Prostate gland (tissue), 2 donors: ENCODE results near the gene SCGN. TPM values are rescaled to one million over a fixed set of nuclear protein-coding genes. Genes with fewer than 3 reads are reported as not detected.
"Not testable (repeated sequence)": the region's sequence is repeated elsewhere in the genome, so short reads cannot be mapped to it uniquely, and the experiment has no call there.

Experiments
- DNase-seq: peaks from one replicate; pipeline ENCODE4 v3.0.0-alpha.2; 2019; ENCODE audit warnings: low spot score
- H3K27ac ChIP-seq, 2 donors: fragments of 200-600 bp; sonication (generic); 2 replicates each; pipeline ENCODE4 v1.5.1; 2017 to 2019
- H3K27me3 ChIP-seq: fragments of 200-600 bp; sonication (generic); replicated peaks from 2 replicates; pipeline ENCODE4 v1.5.1; 2019; ENCODE audit not compliant: insufficient read depth
- H3K36me3 ChIP-seq, 2 donors: fragments of 200-600 bp; sonication (generic); 1 replicate in 1 of 2; 2 replicates in 1 of 2; pipeline versions ENCODE4 v1.5.1 to v1.8.1; 2017 to 2019
- H3K4me1 ChIP-seq: fragments of 200-600 bp; sonication (generic); replicated peaks from 2 replicates; pipeline ENCODE4 v1.5.1; 2019
- H3K4me3 ChIP-seq, 2 donors: fragments of 200-600 bp; sonication (generic); 2 replicates each; pipeline ENCODE4 v1.5.1; 2017 to 2019
- H3K9me3 ChIP-seq: fragments of 200-600 bp; sonication (generic); 2 replicates; pipeline ENCODE4 v1.5.1; 2017
- CTCF ChIP-seq, 4 experiments: fragments of 200-600 bp in 2 of 4; fragments of 450-650 bp in 2 of 4; sonication (generic) in 2 of 4; IDR thresholded peaks; 1 replicate in 3 of 4; 2 replicates in 1 of 4; pipeline ENCODE4 v1.5.1; 2016 to 2019; ENCODE audit warnings: antibody characterized with exemption in 4 of 4, mild to moderate bottlenecking in 2 of 4, moderate library complexity in 2 of 4
- POLR2A ChIP-seq: fragments of 450-650 bp; IDR thresholded peaks from one replicate; pipeline ENCODE4 v1.6.1; 2016; ENCODE audit warnings: antibody characterized with exemption, mild to moderate bottlenecking
- POLR2AphosphoS5 ChIP-seq: sonication (generic); formaldehyde crosslinking; IDR thresholded peaks from one replicate; pipeline ENCODE4 v1.6.1; 2017; ENCODE audit warnings: antibody characterized with exemption
- WGBS: methylation state at CpG from one replicate; pipeline ENCODE4 v1.1.5; 2018; 5-methylcytosine and 5-hydroxymethylcytosine counted together
- intact Hi-C: fragments of 100-400 bp; cut with DNase I; formaldehyde crosslinking; loops from one replicate; pipeline ENCODE4 v1.14.2; 2022
- total RNA-seq, 2 donors: library from RNA; depleted of rRNA; stranded (reverse); fragments of >200 nt; gene quantifications; one replicate each; pipeline ENCODE4 v1.1.0, GENCODE V29; 2016

Gene SCGN
- total RNA-seq, 2 donors from 2014 or later = 2.6 TPM; not detected in 1

GRCh38 chr6:25746968-25747367, 95.0 kb downstream of the SCGN start:
- H3K27me3 ChIP-seq = no peaks in the 10 kb centered on the region
- H3K4me3 ChIP-seq = no peak overlapping the region
- no peaks in the 10 kb centered on the region for H3K36me3 ChIP-seq
- DNase-seq = no peak
- intact Hi-C loops = no loop called here
- TF ChIP-seq CTCF (IDR thresholded peaks at IDR 0.05) (no peak), POLR2AphosphoS5 (no peak)
- H3K9me3 ChIP-seq = no peaks in the 10 kb centered on the region
- H3K4me1 ChIP-seq = no peaks in the 10 kb centered on the region
- no peak overlapping the region for H3K27ac ChIP-seq
- WGBS = 86% methylated on average over 1 of the region's 1 CpG

GRCh38 chr6:25747477-25747876, 95.5 kb downstream of the SCGN start:
- H3K9me3 ChIP-seq = no peaks in the 10 kb centered on the region
- no peak overlapping the region for H3K27ac ChIP-seq

GRCh38 chr6:25748049-25748448, 96.0 kb downstream of the SCGN start:
- Histone ChIP-seq H3K27me3 (no peaks in the 10 kb centered on the region), H3K9me3 (no peaks in the 10 kb centered on the region), H3K4me1 (no peaks in the 10 kb centered on the region), H3K27ac (no peak overlapping the region), H3K36me3 (no peaks in the 10 kb centered on the region), H3K4me3 (no peak overlapping the region)
- intact Hi-C loops = no loop called here
- no peak for DNase-seq
- no peak for TF ChIP-seq POLR2AphosphoS5

More at GRCh38 chr6:25747477-25747876, 95.5 kb downstream of the SCGN start:
- 92% methylated on average over 2 of the region's 2 CpGs for WGBS
- no peak for DNase-seq
- intact Hi-C loops = no loop called here
- Histone ChIP-seq H3K36me3 (no peaks in the 10 kb centered on the region), H3K4me3 (no peak overlapping the region), H3K27me3 (no peaks in the 10 kb centered on the region), H3K4me1 (no peaks in the 10 kb centered on the region)
- no peak for TF ChIP-seq POLR2AphosphoS5
- no peak for TF ChIP-seq CTCF (IDR thresholded peaks at IDR 0.05)
- TF ChIP-seq POLR2A = no peak

GRCh38 chr6:25748601-25749517, 96.8 kb downstream of the SCGN start:
- H3K4me1 ChIP-seq, intact Hi-C loops, H3K36me3 ChIP-seq, H3K9me3 ChIP-seq, H3K27ac ChIP-seq, DNase-seq, H3K27me3 ChIP-seq, H3K4me3 ChIP-seq: not testable (repeated sequence)
- WGBS = 65% methylated on average over 17 of the region's 17 CpGs

- intact Hi-C loops = no loop called here
- Histone ChIP-seq H3K36me3 (no peaks in the 10 kb centered on the region), H3K27me3 (no peaks in the 10 kb centered on the region), H3K9me3 (no peaks in the 10 kb centered on the region), H3K4me1 (no peaks in the 10 kb centered on the region), H3K27ac (no peak overlapping the region), H3K4me3 (no peak overlapping the region)
- WGBS = 90% methylated on average over 2 of the region's 2 CpGs
- no peak for DNase-seq
- TF ChIP-seq POLR2AphosphoS5 (no peak), POLR2A (no peak), CTCF (IDR thresholded peaks at IDR 0.05) (no peak)
Measured at GRCh38 chr6:25749837-25750236, 97.8 kb downstream of the SCGN start.

- DNase-seq = no peak
- H3K27me3 ChIP-seq = no peaks in the 10 kb centered on the region
- no peaks in the 10 kb centered on the region for H3K36me3 ChIP-seq
- no peak for TF ChIP-seq POLR2AphosphoS5
- no peak for TF ChIP-seq CTCF (IDR thresholded peaks at IDR 0.05)
- no peak for TF ChIP-seq POLR2A
- H3K27ac ChIP-seq = no peak overlapping the region
- H3K4me1 ChIP-seq = no peaks in the 10 kb centered on the region
- intact Hi-C loops = no loop called here
- H3K9me3 ChIP-seq = no peaks in the 10 kb centered on the region
- 36% methylated on average over 3 of the region's 3 CpGs for WGBS
- no peak overlapping the region for H3K4me3 ChIP-seq
Measured at GRCh38 chr6:25750906-25751305, 98.9 kb downstream of the SCGN start.
